ENCODE data around the gene DECR2. TPM values are rescaled to one million over a fixed set of nuclear protein-coding genes. Genes with fewer than 3 reads are reported as not detected.
A peak's percentile ranks its signal among the peaks of the same experiment; 100 is the strongest.

Gene DECR2
- total RNA-seq, 1 experiment from 2014 or later: 52.6 TPM

DNA sequence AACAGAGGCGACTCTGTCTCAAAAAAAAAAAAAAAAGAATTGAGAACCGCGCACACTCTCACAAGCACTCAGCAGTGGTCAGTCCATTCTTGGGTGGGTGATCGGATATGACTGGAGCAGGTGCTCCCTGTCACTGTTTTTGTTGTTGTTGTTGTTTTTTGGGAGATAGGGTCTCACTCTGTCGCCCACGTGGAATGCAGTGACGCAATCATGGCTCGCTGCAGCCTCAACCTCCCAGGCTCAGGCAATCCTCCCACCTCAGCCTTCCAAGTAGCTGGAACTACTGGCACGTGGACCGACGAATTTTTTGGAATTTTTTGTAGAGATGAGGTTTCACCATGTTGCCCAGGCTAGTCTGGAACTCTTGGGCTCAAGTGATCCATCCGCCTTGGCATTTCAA is 53.8 kb downstream of the DECR2 start:
- no TSS peak for BruUV-seq (replicated peaks)
- intact Hi-C loops (cut with micrococcal nuclease; ENCODE audit: unreplicated experiment): no loop called here
- Histone ChIP-seq H3K36me3 (ENCODE audit: control insufficient read depth, insufficient read depth, low read length) (no peaks in the 10 kb centered on the region), H3K27me3 (replicated peaks; ENCODE audit: control insufficient read depth, insufficient read depth, low read length) (no peaks in the 10 kb centered on the region), H3K4me1 (peaks cover 14% of the 10 kb centered on the region), H3K4me3 (ENCODE audit: low read depth, low read length) (no peak overlapping the region), H3K9me3 (no peaks in the 10 kb centered on the region)
- H3K9me3 Mint-ChIP-seq (ENCODE audit: unreplicated experiment): no peaks in the 10 kb centered on the region
- ChIA-PET POLR2A (interaction anchor here (0.6 to 0.7 kb wide), 3 partner anchors 50 to 838 kb away, joined by 3 to 8 read pairs (median 3); no protein-coding TSS in a partner anchor), CTCF (no interaction called here)
- H3K36me3 Mint-ChIP-seq (ENCODE audit: insufficient read depth, unreplicated experiment): no peaks in the 10 kb centered on the region
- peaks cover 11% of the 10 kb centered on the region for H3K4me1 Mint-ChIP-seq (ENCODE audit: low read depth, unreplicated experiment)
- no peak overlapping the region for H3K4me3 Mint-ChIP-seq (ENCODE audit: unreplicated experiment)
- H3K27ac Mint-ChIP-seq (ENCODE audit: unreplicated experiment): no peak overlapping the region
- TF ChIP-seq, protein P1, sequence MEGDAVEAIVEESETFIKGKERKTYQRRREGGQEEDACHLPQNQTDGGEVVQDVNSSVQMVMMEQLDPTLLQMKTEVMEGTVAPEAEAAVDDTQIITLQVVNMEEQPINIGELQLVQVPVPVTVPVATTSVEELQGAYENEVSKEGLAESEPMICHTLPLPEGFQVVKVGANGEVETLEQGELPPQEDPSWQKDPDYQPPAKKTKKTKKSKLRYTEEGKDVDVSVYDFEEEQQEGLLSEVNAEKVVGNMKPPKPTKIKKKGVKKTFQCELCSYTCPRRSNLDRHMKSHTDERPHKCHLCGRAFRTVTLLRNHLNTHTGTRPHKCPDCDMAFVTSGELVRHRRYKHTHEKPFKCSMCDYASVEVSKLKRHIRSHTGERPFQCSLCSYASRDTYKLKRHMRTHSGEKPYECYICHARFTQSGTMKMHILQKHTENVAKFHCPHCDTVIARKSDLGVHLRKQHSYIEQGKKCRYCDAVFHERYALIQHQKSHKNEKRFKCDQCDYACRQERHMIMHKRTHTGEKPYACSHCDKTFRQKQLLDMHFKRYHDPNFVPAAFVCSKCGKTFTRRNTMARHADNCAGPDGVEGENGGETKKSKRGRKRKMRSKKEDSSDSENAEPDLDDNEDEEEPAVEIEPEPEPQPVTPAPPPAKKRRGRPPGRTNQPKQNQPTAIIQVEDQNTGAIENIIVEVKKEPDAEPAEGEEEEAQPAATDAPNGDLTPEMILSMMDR (IDR thresholded peaks at IDR 0.05; ENCODE audit: insufficient read depth in 1 of 2, low read depth in 1 of 2, low read length in 1 of 2, severe bottlenecking in 1 of 2, unreplicated experiment in 1 of 2): no peak
- DNase-seq: no peak
- H3K27me3 Mint-ChIP-seq (ENCODE audit: insufficient read depth, unreplicated experiment): no peaks in the 10 kb centered on the region

DNA sequence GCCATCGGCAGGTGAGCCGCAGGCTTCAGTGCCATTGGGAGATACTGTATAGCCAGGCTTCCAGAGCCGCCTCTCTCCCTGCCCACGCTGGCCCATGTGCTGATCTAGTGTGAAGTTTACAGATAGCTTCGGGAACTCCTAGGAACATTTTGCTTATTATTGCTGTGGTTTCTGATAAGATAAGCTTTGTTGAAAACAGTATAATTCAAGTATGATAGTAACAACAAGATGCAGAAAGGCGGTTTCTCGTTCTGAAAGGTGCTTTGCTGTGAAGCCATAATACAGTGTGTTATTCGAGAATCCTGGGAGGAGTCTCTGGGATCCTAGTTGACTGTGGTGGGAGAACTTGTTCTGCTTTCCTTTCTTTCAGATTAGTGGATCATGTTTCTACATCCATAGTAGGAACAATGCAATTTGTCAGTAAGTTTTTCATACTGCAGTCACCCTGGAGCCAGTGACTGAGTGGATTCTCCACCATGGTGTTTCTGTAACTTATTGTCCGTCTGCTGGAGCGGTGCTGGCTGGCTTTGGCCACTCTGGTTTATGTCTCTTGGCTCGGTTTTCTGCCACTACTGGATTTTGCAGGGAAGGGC is 55.3 kb downstream of the DECR2 start:
- Mint-ChIP-seq H3K4me3 (ENCODE audit: unreplicated experiment) (no peak overlapping the region), H3K4me1 (ENCODE audit: low read depth, unreplicated experiment) (peaks cover 5% of the 10 kb centered on the region), H3K27me3 (ENCODE audit: insufficient read depth, unreplicated experiment) (no peaks in the 10 kb centered on the region), H3K36me3 (ENCODE audit: insufficient read depth, unreplicated experiment) (no peaks in the 10 kb centered on the region), H3K9me3 (ENCODE audit: unreplicated experiment) (no peaks in the 10 kb centered on the region), H3K27ac (ENCODE audit: unreplicated experiment) (no peak overlapping the region)
- ChIA-PET CTCF (interaction anchor here (0.8 kb wide), 1 partner anchor 12 kb away, joined by 3 read pairs; no protein-coding TSS in a partner anchor), POLR2A (interaction anchor here (0.6 to 1.0 kb wide), 2 partner anchors 70 to 130 kb away, joined by 5 to 11 read pairs; partner anchors contain the start of gene CAPN15)
- no TSS peak for BruUV-seq (replicated peaks)
- TF ChIP-seq, protein P1 (IDR thresholded peaks at IDR 0.05; ENCODE audit: insufficient read depth in 1 of 2, low read depth in 1 of 2, low read length in 1 of 2, severe bottlenecking in 1 of 2, unreplicated experiment in 1 of 2): no peak
- DNase-seq: no peak
- Histone ChIP-seq H3K9me3 (no peaks in the 10 kb centered on the region), H3K36me3 (ENCODE audit: control insufficient read depth, insufficient read depth, low read length) (no peaks in the 10 kb centered on the region), H3K4me1 (peaks cover 14% of the 10 kb centered on the region), H3K27me3 (replicated peaks; ENCODE audit: control insufficient read depth, insufficient read depth, low read length) (no peaks in the 10 kb centered on the region), H3K4me3 (ENCODE audit: low read depth, low read length) (no peak overlapping the region)
- intact Hi-C loops (cut with micrococcal nuclease; ENCODE audit: unreplicated experiment): no loop called here

DNA sequence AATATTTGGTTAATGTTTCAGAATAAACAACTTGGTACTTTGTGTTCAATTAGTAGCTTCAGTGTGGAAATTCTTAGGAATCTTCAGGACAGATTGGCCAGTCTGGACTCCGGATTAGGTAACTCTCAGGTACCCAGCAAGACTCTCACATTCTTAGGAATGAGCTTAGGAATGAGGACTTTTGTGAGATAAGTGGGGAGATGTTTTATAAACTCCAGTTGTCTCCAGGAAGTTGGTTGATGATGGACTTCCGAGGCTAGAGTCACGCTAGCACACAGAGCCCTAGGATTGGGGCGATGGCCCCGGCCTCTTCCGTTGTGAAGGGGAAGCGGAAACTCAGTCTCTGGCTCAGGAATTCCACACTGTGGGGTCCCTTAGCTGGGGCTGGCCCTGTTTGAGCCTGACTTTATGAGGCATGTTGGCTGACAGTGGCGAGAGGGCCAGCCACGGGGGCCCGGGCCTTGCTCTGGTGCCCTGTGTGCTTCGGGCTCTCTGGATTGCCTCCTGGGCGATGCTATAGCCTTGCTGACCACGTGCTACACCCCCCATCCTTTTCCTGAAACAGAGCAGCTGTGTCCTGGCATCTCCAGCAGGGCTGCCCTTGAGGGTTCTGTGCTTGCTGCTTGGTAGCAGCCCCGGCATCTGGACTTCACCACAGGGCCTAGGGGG is 56.2 kb downstream of the DECR2 start:
- H3K36me3 Mint-ChIP-seq (ENCODE audit: insufficient read depth, unreplicated experiment): no peaks in the 10 kb centered on the region
- H3K4me3 ChIP-seq (ENCODE audit: low read depth, low read length): no peak overlapping the region
- H3K27me3 Mint-ChIP-seq (ENCODE audit: insufficient read depth, unreplicated experiment): no peaks in the 10 kb centered on the region
- H3K27ac Mint-ChIP-seq (ENCODE audit: unreplicated experiment): no peak overlapping the region
- peaks cover 5% of the 10 kb centered on the region for H3K4me1 Mint-ChIP-seq (ENCODE audit: low read depth, unreplicated experiment)
- H3K4me1 ChIP-seq: peaks cover 14% of the 10 kb centered on the region
- peak in 1 of 2 experiments; percentile 22 for DNase-seq
- TF ChIP-seq, protein P1 (IDR thresholded peaks at IDR 0.05; ENCODE audit: insufficient read depth in 1 of 2, low read depth in 1 of 2, low read length in 1 of 2, severe bottlenecking in 1 of 2, unreplicated experiment in 1 of 2): no peak
- POLR2A ChIA-PET: interaction anchor here (0.6 to 1.0 kb wide), 2 partner anchors 70 to 129 kb away, joined by 5 to 11 read pairs; partner anchors contain the start of gene CAPN15
- intact Hi-C loops (cut with micrococcal nuclease; ENCODE audit: unreplicated experiment): no loop called here
- no peak overlapping the region for H3K4me3 Mint-ChIP-seq (ENCODE audit: unreplicated experiment)
- CTCF ChIA-PET: interaction anchor here (0.6 to 0.8 kb wide), 2 partner anchors 12 to 106 kb away, joined by 3 read pairs; no protein-coding TSS in a partner anchor
- H3K36me3 ChIP-seq (ENCODE audit: control insufficient read depth, insufficient read depth, low read length): no peaks in the 10 kb centered on the region
- no TSS peak for BruUV-seq (replicated peaks)
- H3K9me3 Mint-ChIP-seq (ENCODE audit: unreplicated experiment): no peaks in the 10 kb centered on the region
- no peaks in the 10 kb centered on the region for H3K9me3 ChIP-seq
- H3K27me3 ChIP-seq (replicated peaks; ENCODE audit: control insufficient read depth, insufficient read depth, low read length): no peaks in the 10 kb centered on the region
